Measurements from ENCODE around the gene SLC35B1.

- no peak for TF ChIP-seq CTCF (IDR thresholded peaks at IDR 0.05)
- no peak for TF ChIP-seq POLR2A (IDR thresholded peaks at IDR 0.05)
Observed at GRCh38 chr17:49748791-49749190, 41.0 kb upstream of the SLC35B1 start.
